OCI-LY1 (cell line): ENCODE data around the gene SOST.
A peak's percentile ranks its signal among the peaks of the same experiment; 100 is the strongest.

ENCODE experiments used
- H2AFZ ChIP-seq: fragments of 200-600 bp; sonication (generic), shearing (Covaris generic); 2 replicates; pipeline ENCODE4 v1.6.0; 2014; ENCODE audit warnings: antibody characterized with exemption, mild to moderate bottlenecking, low read length
- H3F3A ChIP-seq: fragments of 200-600 bp; sonication (generic), shearing (Covaris generic); 2 replicates; pipeline ENCODE4 v1.6.0; 2014; ENCODE audit warnings: mild to moderate bottlenecking, antibody characterized with exemption, low read length, moderate library complexity; ENCODE audit not compliant: insufficient read depth
- H3K27ac ChIP-seq: fragments of 200-600 bp; sonication (generic); 2 replicates; pipeline ENCODE4 v1.5.1; 2014; ENCODE audit warnings: low read length, mixed run types, mild to moderate bottlenecking, low read depth; ENCODE audit not compliant: poor library complexity, severe bottlenecking
- H3K27me3 ChIP-seq: fragments of 200-600 bp; sonication (generic); 2 replicates; pipeline ENCODE4 v1.6.0; 2014; ENCODE audit warnings: antibody characterized with exemption, mild to moderate bottlenecking, low read length, moderate library complexity; ENCODE audit not compliant: insufficient read depth
- H3K36me3 ChIP-seq: fragments of 200-600 bp; sonication (generic); 2 replicates; pipeline ENCODE4 v1.6.1; 2014; ENCODE audit warnings: mild to moderate bottlenecking, antibody characterized with exemption, low read length, moderate library complexity, mixed read lengths; ENCODE audit not compliant: insufficient read depth
- H3K4me1 ChIP-seq: fragments of 200-600 bp; sonication (generic); 2 replicates; pipeline ENCODE4 v1.5.1; 2014; ENCODE audit warnings: mild to moderate bottlenecking, low read length, moderate library complexity; ENCODE audit not compliant: insufficient read depth, severe bottlenecking
- H3K4me2 ChIP-seq: fragments of 200-600 bp; sonication (generic), shearing (Covaris generic); 2 replicates; pipeline ENCODE4 v1.6.1; 2014; ENCODE audit warnings: low read length
- H3K4me3 ChIP-seq: fragments of 200-600 bp; sonication (generic); 2 replicates; pipeline ENCODE4 v1.5.1; 2014; ENCODE audit warnings: low read length, low read depth, mild to moderate bottlenecking, mixed read lengths; ENCODE audit not compliant: poor library complexity, severe bottlenecking
- H3K79me2 ChIP-seq: fragments of 200-600 bp; shearing (Covaris generic); 2 replicates; pipeline ENCODE4 v1.6.1; 2016; ENCODE audit warnings: mixed run types, low read length, mixed read lengths; ENCODE audit not compliant: insufficient read depth
- H3K9ac ChIP-seq: fragments of 200-600 bp; sonication (generic), shearing (Covaris generic); 2 replicates; pipeline ENCODE4 v1.6.1; 2014; ENCODE audit warnings: mild to moderate bottlenecking, low read length, mixed read lengths
- H3K9me2 ChIP-seq: fragments of 200-600 bp; sonication (generic), shearing (Covaris generic); 2 replicates; pipeline ENCODE4 v1.6.1; 2014; ENCODE audit warnings: low read depth, mild to moderate bottlenecking, low read length, mixed read lengths
- H3K9me3 ChIP-seq: fragments of 200-600 bp; shearing (Covaris generic); 2 replicates; pipeline ENCODE4 v1.6.1; 2014; ENCODE audit warnings: low read length, mixed read lengths
- H4K20me1 ChIP-seq: fragments of 200-600 bp; sonication (generic), shearing (Covaris generic); 2 replicates; pipeline ENCODE4 v1.6.0; 2016; ENCODE audit warnings: mild to moderate bottlenecking, low read length; ENCODE audit not compliant: insufficient read depth
- CTCF ChIP-seq: fragments of 200-600 bp; sonication (generic), shearing (Covaris generic); IDR thresholded peaks from 2 replicates; pipeline ENCODE4 v1.5.1; 2017; ENCODE audit warnings: mild to moderate bottlenecking, antibody characterized with exemption, low read length, moderate library complexity, mixed read lengths
- EZH2 ChIP-seq: fragments of 200-600 bp; sonication (generic), shearing (Covaris generic); IDR thresholded peaks from 2 replicates; pipeline ENCODE4 v1.8.0; 2017; ENCODE audit warnings: borderline replicate concordance, mixed run types, mild to moderate bottlenecking, antibody characterized with exemption, low read length, moderate library complexity, mixed read lengths

The SOST gene

GRCh38 chr17:43778337-43779144 lies 19.9 kb upstream of the SOST start, which contains the start of gene DUSP3:
Gene DUSP3, minus strand, starts transcription at chr17:43778977. Its CDS starts 53 bp downstream, at chr17:43778924.
- Histone ChIP-seq H3K27ac (no peak within 1 kb of the TSS), H3K4me1 (peaks cover 10% of the 10 kb centered on the region), H3K79me2 (no peaks in the 10 kb centered on the region), H3K9me2 (no peaks in the 10 kb centered on the region), H3K9ac (peak within 1 kb of the TSS; percentile 90), H2AFZ (peak within 1 kb of the TSS; percentile 75), H3K9me3 (no peaks in the 10 kb centered on the region), H3K36me3 (peaks cover 8% of the 10 kb centered on the region; the same call in 1 of the 2 replicates), H3F3A (no peaks in the 10 kb centered on the region), H3K4me3 (peak within 1 kb of the TSS; percentile 94), H3K4me2 (peak within 1 kb of the TSS; percentile 76), H3K27me3 (peaks cover 8% of the 10 kb centered on the region; the same call in 1 of the 2 replicates), H4K20me1 (no peaks in the 10 kb centered on the region)
- TF ChIP-seq EZH2 (no peak), CTCF (no peak)

- Histone ChIP-seq H3K4me3 (no peak overlapping the region), H3K9ac (no peak overlapping the region), H3K79me2 (no peaks in the 10 kb centered on the region), H3K27me3 (no peaks in the 10 kb centered on the region), H3K4me1 (peaks cover 10% of the 10 kb centered on the region), H3K9me3 (no peaks in the 10 kb centered on the region), H2AFZ (no peak overlapping the region), H3F3A (no peaks in the 10 kb centered on the region), H3K9me2 (no peaks in the 10 kb centered on the region), H3K4me2 (no peak overlapping the region), H4K20me1 (no peaks in the 10 kb centered on the region), H3K36me3 (peaks cover 8% of the 10 kb centered on the region), H3K27ac (no peak overlapping the region)
- TF ChIP-seq EZH2 (no peak), CTCF (no peak)
These were observed 16.0 kb upstream of the SOST start for GRCh38 chr17:43774304-43775250.

GRCh38 chr17:43772877-43773648 lies 14.5 kb upstream of the SOST start:
- Histone ChIP-seq H3K79me2 (no peaks in the 10 kb centered on the region), H4K20me1 (no peaks in the 10 kb centered on the region), H3K9me3 (no peaks in the 10 kb centered on the region), H3K4me1 (peaks cover 2% of the 10 kb centered on the region), H3K4me2 (no peak overlapping the region), H3K27ac (no peak overlapping the region), H3K36me3 (peaks cover 8% of the 10 kb centered on the region), H3F3A (no peaks in the 10 kb centered on the region), H3K9ac (no peak overlapping the region), H3K27me3 (no peaks in the 10 kb centered on the region), H2AFZ (no peak overlapping the region), H3K9me2 (no peaks in the 10 kb centered on the region), H3K4me3 (no peak overlapping the region)
- TF ChIP-seq CTCF: no peak
- no peak for TF ChIP-seq EZH2
